ENCODE measurements around the gene NELFCD.
A peak's percentile ranks its signal among the peaks of the same experiment; 100 is the strongest.
"Not testable (repeated sequence)": the region's sequence is repeated elsewhere in the genome, so short reads cannot be mapped to it uniquely, and the experiment has no call there.

Gene NELFCD

GRCh38 chr20:59027741-59028320 lies 46.8 kb downstream of the NELFCD start:
- no peak for DNase-seq

- DNase-seq, result no peak
Observed at GRCh38 chr20:59028812-59029211, 47.8 kb downstream of the NELFCD start.

- DNase-seq, result no peak
Observed at GRCh38 chr20:59030911-59031563, 50.0 kb downstream of the NELFCD start.

GRCh38 chr20:59031564-59032022 lies 50.5 kb downstream of the NELFCD start:
- DNase-seq, result peak in 1 of 2 donors; percentile 20

GRCh38 chr20:59032023-59032712 lies 51.1 kb downstream of the NELFCD start, which contains the start of gene ATP5F1E:
TSS of gene ATP5F1E (minus strand) at chr20:59032335. CDS start at chr20:59032251, 84 bp downstream.
- DNase-seq, result peak; percentile 96 to 98

- DNase-seq, result no peak
Observed at GRCh38 chr20:59032713-59033059, 51.6 kb downstream of the NELFCD start.

- no peak for DNase-seq
Observed at GRCh38 chr20:59033093-59033492, 52.0 kb downstream of the NELFCD start.

GRCh38 chr20:59033616-59034165 lies 52.6 kb downstream of the NELFCD start:
- no peak for DNase-seq

GRCh38 chr20:59035381-59035780 lies 54.3 kb downstream of the NELFCD start:
- no peak for DNase-seq

- no peak for DNase-seq
Observed at GRCh38 chr20:59037386-59037785, 56.3 kb downstream of the NELFCD start.

GRCh38 chr20:59039233-59039632 lies 58.2 kb downstream of the NELFCD start:
- DNase-seq, result no peak

- no peak for DNase-seq
Observed at GRCh38 chr20:59040667-59041066, 59.6 kb downstream of the NELFCD start.

- not testable (repeated sequence) for DNase-seq
Observed at GRCh38 chr20:59041487-59041886, 60.4 kb downstream of the NELFCD start.

- DNase-seq, result peak in 1 of 2 donors; percentile 9
Observed at GRCh38 chr20:59042151-59042795, 61.2 kb downstream of the NELFCD start, which contains the start of gene PRELID3B. TSS of gene PRELID3B (minus strand) at chr20:59042786. CDS start at chr20:59042730, 56 bp downstream.

- peak; percentile 92 to 95 for DNase-seq
Observed at GRCh38 chr20:59042796-59043631, 62.0 kb downstream of the NELFCD start.

- no peak for DNase-seq
Observed at GRCh38 chr20:59043698-59044097, 62.6 kb downstream of the NELFCD start.

GRCh38 chr20:59044295-59044694 lies 63.2 kb downstream of the NELFCD start:
- DNase-seq, result no peak

Data from activated CD4-positive, alpha-beta T cell treated with anti-CD3 and anti-CD28 coated beads for 4 hours (primary cell).